HepG2 (cell line): ENCODE measurements around the gene LBX2. TPM values are rescaled to one million over a fixed set of nuclear protein-coding genes. Genes with fewer than 3 reads are reported as not detected.

Experiments used
- AGO2 ChIP-seq: fragments of 200-400 bp; formaldehyde crosslinking; optimal IDR thresholded peaks from 2 replicates; pipeline ENCODE3; 2017; ENCODE audit warnings: mild to moderate bottlenecking, low read depth, low read length, moderate library complexity
- ARHGAP35 ChIP-seq: sonication (generic); formaldehyde crosslinking; IDR thresholded peaks from 2 replicates; pipeline ENCODE4 v1.9.0; 2022; ENCODE audit warnings: mild to moderate bottlenecking, inconsistent platforms, moderate library complexity, missing genetic modification reagents, borderline replicate concordance
- CENPX ChIP-seq: sonication (generic); formaldehyde crosslinking; IDR thresholded peaks from 2 replicates; pipeline ENCODE4 v1.9.0; 2021; ENCODE audit warnings: mild to moderate bottlenecking, missing genetic modification reagents, moderate library complexity
- ELF4 ChIP-seq: sonication (generic); formaldehyde crosslinking; IDR thresholded peaks from 2 replicates; pipeline ENCODE4 v1.5.0; 2020; ENCODE audit warnings: missing genetic modification reagents, mild to moderate bottlenecking, moderate library complexity, borderline replicate concordance
- ETS1 ChIP-seq: sonication (generic); formaldehyde crosslinking; IDR thresholded peaks from 2 replicates; pipeline ENCODE4 v1.4.0; 2020; ENCODE audit warnings: missing genetic modification reagents
- FOXC1 ChIP-seq: sonication (generic); formaldehyde crosslinking; IDR thresholded peaks from 2 replicates; pipeline ENCODE4 v1.8.0; 2022; ENCODE audit warnings: mild to moderate bottlenecking, missing genetic modification reagents, borderline replicate concordance
- NFKB2 ChIP-seq: sonication (generic); formaldehyde crosslinking; IDR thresholded peaks from 2 replicates; pipeline ENCODE4 v1.4.0; 2020; ENCODE audit warnings: missing genetic modification reagents, borderline replicate concordance
- SNRNP70 ChIP-seq: fragments of 200-400 bp; formaldehyde crosslinking; IDR thresholded peaks from 2 replicates; pipeline ENCODE4 v1.6.1; 2017; ENCODE audit warnings: mild to moderate bottlenecking, low read depth, low read length, moderate library complexity
- TERF1 ChIP-seq: sonication (generic); formaldehyde crosslinking; IDR thresholded peaks from 2 replicates; pipeline ENCODE4 v1.8.0; 2022; ENCODE audit warnings: mild to moderate bottlenecking, missing genetic modification reagents, moderate library complexity
- YEATS2 ChIP-seq: sonication (generic); formaldehyde crosslinking; IDR thresholded peaks from 2 replicates; pipeline ENCODE4 v1.4.0; 2020; ENCODE audit warnings: missing genetic modification reagents, borderline replicate concordance
- YEATS4 ChIP-seq: sonication (generic); formaldehyde crosslinking; IDR thresholded peaks from 2 replicates; pipeline ENCODE4 v1.4.0; 2020; ENCODE audit warnings: missing genetic modification reagents, borderline replicate concordance
- ZBTB25 ChIP-seq: IDR thresholded peaks from 2 replicates; pipeline ENCODE4 v1.6.1; 2018; ENCODE audit warnings: missing genetic modification reagents
- ZGPAT ChIP-seq: IDR thresholded peaks from 2 replicates; pipeline ENCODE4 v1.6.1; 2016; ENCODE audit warnings: mild to moderate bottlenecking
- ZNF350 ChIP-seq: sonication (generic); formaldehyde crosslinking; IDR thresholded peaks from 2 replicates; pipeline ENCODE4 v1.4.0; 2020; ENCODE audit warnings: mild to moderate bottlenecking, low read depth, missing genetic modification reagents, borderline replicate concordance
- ZNF383 ChIP-seq: sonication (generic); formaldehyde crosslinking; IDR thresholded peaks from 2 replicates; pipeline ENCODE4 v1.4.0; 2020; ENCODE audit warnings: missing genetic modification reagents, mild to moderate bottlenecking, borderline replicate concordance
- ZNF430 ChIP-seq: sonication (generic); formaldehyde crosslinking; IDR thresholded peaks from 2 replicates; pipeline ENCODE4 v1.9.0; 2021; ENCODE audit warnings: mild to moderate bottlenecking, missing genetic modification reagents
- ZNF691 ChIP-seq: sonication (generic); formaldehyde crosslinking; IDR thresholded peaks from 2 replicates; pipeline ENCODE4 v1.4.0; 2020; ENCODE audit warnings: missing genetic modification reagents, low read depth, mild to moderate bottlenecking, borderline replicate concordance
- ZNF746 ChIP-seq: sonication (generic); formaldehyde crosslinking; IDR thresholded peaks from 2 replicates; pipeline ENCODE4 v1.8.0; 2022; ENCODE audit warnings: mild to moderate bottlenecking, missing genetic modification reagents
- ZNF780A ChIP-seq: sonication (generic); formaldehyde crosslinking; IDR thresholded peaks from 2 replicates; pipeline ENCODE4 v1.8.0; 2022; ENCODE audit warnings: mild to moderate bottlenecking, missing genetic modification reagents, moderate library complexity
- ZNF788 ChIP-seq: sonication (generic); formaldehyde crosslinking; IDR thresholded peaks from 2 replicates; pipeline ENCODE4 v1.5.0; 2020; ENCODE audit warnings: mild to moderate bottlenecking, missing genetic modification reagents, borderline replicate concordance
- polyA plus RNA-seq, 8 experiments: library from polyadenylated mRNA; depleted of rRNA in 3 of 8; stranded (reverse) in 7 of 8; unstranded in 1 of 8; fragments of >200 nt; fragmentation: Illumina TruSeq in 4 of 8; extraction: Trizol in 4 of 8; gene quantifications; 2 replicates each; pipeline versions ENCODE4 v1.2.1 to v1.2.3, GENCODE V29; 2011 to 2016; ENCODE audit warnings: low read depth in 4 of 8, missing spikeins in 1 of 8, mixed read lengths in 1 of 8; ENCODE audit not compliant: insufficient read depth in 1 of 8
- total RNA-seq, 5 experiments: library from RNA; depleted of rRNA; stranded (reverse); fragments of >200 nt; fragmentation: Illumina TruSeq; extraction: Trizol; gene quantifications; 2 replicates each; pipeline ENCODE4 v1.2.3, GENCODE V29; 2016; ENCODE audit warnings: low read depth in 1 of 5

LBX2 gene
- total and polyA plus RNA-seq, 2 of the 13 experiments (the other 11 are each of a cell fraction or from before 2014, with no cell fraction given), result 6.4 to 8.1 TPM

- TF ChIP-seq CENPX (CRISPR knock-in tag) (no peak), ZNF788 (CRISPR knock-in tag) (peak; percentile 98), ZNF430 (CRISPR knock-in tag) (peak; percentile 74; the same call in 1 of the 2 replicates), SNRNP70 (no peak), ZNF350 (peak; percentile 99), ZNF780A (CRISPR knock-in tag) (no peak; the same call in 1 of the 2 replicates), ZNF383 (CRISPR knock-in tag) (peak; percentile 98), FOXC1 (CRISPR knock-in tag) (peak; percentile 96; the same call in 1 of the 2 replicates), ARHGAP35 (CRISPR knock-in tag) (peak; percentile 94), ETS1 (CRISPR knock-in tag) (peak; percentile 82; the same call in 1 of the 2 replicates), YEATS4 (CRISPR knock-in tag) (peak; percentile 97), ZNF691 (CRISPR knock-in tag) (peak; percentile 91; the same call in 1 of the 2 replicates), NFKB2 (peak; percentile 98), ZGPAT (CRISPR knock-in tag) (peak; percentile 95), YEATS2 (CRISPR knock-in tag) (peak; percentile 90; the same call in 1 of the 2 replicates), TERF1 (peak; percentile 76; the same call in 1 of the 2 replicates), AGO2 (peak; percentile 100), ZBTB25 (CRISPR knock-in tag) (peak; percentile 94), ZNF746 (CRISPR knock-in tag) (0 out of 2 replicates have a peak, but pooled peaks have one; percentile 72), ELF4 (CRISPR knock-in tag) (peak; percentile 93; the same call in 1 of the 2 replicates)
Observed at GRCh38 chr2:74472086-74472944, 27.1 kb downstream of the LBX2 start, which contains the start of gene MRPL53 (continued).
